Mesenchymal stem cell (in vitro differentiated cells and primary cell): ENCODE data around the gene KRT35.
A peak's percentile ranks its signal among the peaks of the same experiment; 100 is the strongest.

Experiments
- DNase-seq: peaks from one replicate; pipeline ENCODE4 v3.0.0-alpha.2; 2013
- H2AFZ ChIP-seq: one replicate; pipeline ENCODE4 v1.6.1; 2013; ENCODE audit warnings: low read depth, mild to moderate bottlenecking, control low read depth, inconsistent platforms, low read length, moderate library complexity
- H2AK5ac ChIP-seq: 2 replicates; pipeline ENCODE4 v1.6.1; 2013; ENCODE audit warnings: low read length, moderate library complexity, mild to moderate bottlenecking, inconsistent platforms; ENCODE audit not compliant: severe bottlenecking
- H2BK120ac ChIP-seq: one replicate; pipeline ENCODE4 v1.6.1; 2013; ENCODE audit warnings: low read depth, mild to moderate bottlenecking, inconsistent platforms, low read length, moderate library complexity
- H2BK12ac ChIP-seq, 2 experiments: one replicate each; pipeline ENCODE4 v1.6.1; 2013; ENCODE audit warnings: inconsistent platforms in 2 of 2, low read length in 2 of 2, mild to moderate bottlenecking in 2 of 2, moderate library complexity in 2 of 2, control low read depth in 1 of 2
- H2BK15ac ChIP-seq: one replicate; pipeline ENCODE4 v1.6.1; 2013; ENCODE audit warnings: mild to moderate bottlenecking, low read depth, inconsistent platforms; ENCODE audit not compliant: poor library complexity, severe bottlenecking
- H2BK5ac ChIP-seq: 2 replicates; pipeline ENCODE4 v1.6.1; 2013; ENCODE audit warnings: low read depth, mild to moderate bottlenecking, low read length, control low read depth, inconsistent platforms; ENCODE audit not compliant: poor library complexity, severe bottlenecking
- H3K14ac ChIP-seq, 2 experiments: one replicate each; pipeline ENCODE4 v1.6.1; 2013; ENCODE audit warnings: inconsistent platforms in 2 of 2, low read length in 2 of 2, control low read depth in 1 of 2, mild to moderate bottlenecking in 1 of 2, moderate library complexity in 1 of 2
- H3K18ac ChIP-seq, 2 experiments: one replicate each; pipeline ENCODE4 v1.6.1; 2013; ENCODE audit warnings: inconsistent platforms in 2 of 2, low read length in 2 of 2, control low read depth in 1 of 2, low read depth in 1 of 2, mild to moderate bottlenecking in 1 of 2
- H3K23ac ChIP-seq, 2 experiments: one replicate each; pipeline ENCODE4 v1.6.1; 2013; ENCODE audit warnings: inconsistent platforms in 2 of 2, low read length in 2 of 2, mild to moderate bottlenecking in 2 of 2, moderate library complexity in 2 of 2, control low read depth in 1 of 2
- H3K27ac ChIP-seq: 2 replicates; pipeline ENCODE4 v1.5.1; 2013; ENCODE audit warnings: mild to moderate bottlenecking, moderate library complexity, low read length, control low read depth, inconsistent platforms; ENCODE audit not compliant: poor library complexity, severe bottlenecking
- H3K27me3 ChIP-seq, 2 experiments: 2 replicates each; pipeline versions ENCODE4 v1.6.1 to v1.7.0; 2013; ENCODE audit warnings: low read length in 2 of 2, mild to moderate bottlenecking in 2 of 2, moderate library complexity in 2 of 2, control low read depth in 1 of 2, inconsistent platforms in 1 of 2; ENCODE audit not compliant: control insufficient read depth in 1 of 2, insufficient read depth in 1 of 2
- H3K36me3 ChIP-seq, 2 experiments: 2 replicates each; pipeline versions ENCODE4 v1.6.1 to v1.7.0; 2013; ENCODE audit warnings: low read length in 2 of 2, control low read depth in 1 of 2, inconsistent platforms in 1 of 2, low read depth in 1 of 2, mild to moderate bottlenecking in 1 of 2; ENCODE audit not compliant: insufficient read depth in 2 of 2, control insufficient read depth in 1 of 2
- H3K4ac ChIP-seq, 2 experiments: one replicate each; pipeline ENCODE4 v1.6.1; 2013; ENCODE audit warnings: inconsistent platforms in 2 of 2, low read length in 2 of 2, mild to moderate bottlenecking in 2 of 2, moderate library complexity in 2 of 2, control low read depth in 1 of 2, low read depth in 1 of 2
- H3K4me1 ChIP-seq: 2 replicates; pipeline ENCODE4 v1.6.1; 2013; ENCODE audit warnings: low read depth, low read length, control low read depth; ENCODE audit not compliant: control insufficient read depth, insufficient read depth
- H3K4me2 ChIP-seq: 2 replicates; pipeline ENCODE4 v1.6.1; 2013; ENCODE audit warnings: low read length, mild to moderate bottlenecking, inconsistent platforms; ENCODE audit not compliant: poor library complexity, severe bottlenecking
- H3K4me3 ChIP-seq, 2 experiments: 2 replicates each; pipeline versions ENCODE4 v1.5.1 to v1.7.0; 2013; ENCODE audit warnings: low read length in 2 of 2, mild to moderate bottlenecking in 2 of 2, control low read depth in 1 of 2, low read depth in 1 of 2; ENCODE audit not compliant: insufficient read depth in 1 of 2
- H3K79me1 ChIP-seq: replicated peaks from 2 replicates; pipeline ENCODE4 v1.6.1; 2013; ENCODE audit warnings: mild to moderate bottlenecking, control low read depth, low read length, inconsistent platforms; ENCODE audit not compliant: poor library complexity, severe bottlenecking
- H3K9ac ChIP-seq: 2 replicates; pipeline ENCODE4 v1.7.0; 2013; ENCODE audit warnings: mild to moderate bottlenecking, low read length, moderate library complexity
- H3K9me3 ChIP-seq: 2 replicates; pipeline ENCODE4 v1.7.0; 2013; ENCODE audit warnings: mild to moderate bottlenecking, low read length; ENCODE audit not compliant: control insufficient read depth
- H4K8ac ChIP-seq: one replicate; pipeline ENCODE4 v1.6.1; 2013; ENCODE audit warnings: inconsistent platforms, mild to moderate bottlenecking, low read length, moderate library complexity
- H4K91ac ChIP-seq: one replicate; pipeline ENCODE4 v1.6.1; 2013; ENCODE audit warnings: mild to moderate bottlenecking, low read length, inconsistent platforms
- WGBS: methylation state at CpG from one replicate; pipeline ENCODE4 v1.1.7; 2013; ENCODE audit warnings: mixed read lengths; 5-methylcytosine and 5-hydroxymethylcytosine counted together

Gene KRT35

DNA sequence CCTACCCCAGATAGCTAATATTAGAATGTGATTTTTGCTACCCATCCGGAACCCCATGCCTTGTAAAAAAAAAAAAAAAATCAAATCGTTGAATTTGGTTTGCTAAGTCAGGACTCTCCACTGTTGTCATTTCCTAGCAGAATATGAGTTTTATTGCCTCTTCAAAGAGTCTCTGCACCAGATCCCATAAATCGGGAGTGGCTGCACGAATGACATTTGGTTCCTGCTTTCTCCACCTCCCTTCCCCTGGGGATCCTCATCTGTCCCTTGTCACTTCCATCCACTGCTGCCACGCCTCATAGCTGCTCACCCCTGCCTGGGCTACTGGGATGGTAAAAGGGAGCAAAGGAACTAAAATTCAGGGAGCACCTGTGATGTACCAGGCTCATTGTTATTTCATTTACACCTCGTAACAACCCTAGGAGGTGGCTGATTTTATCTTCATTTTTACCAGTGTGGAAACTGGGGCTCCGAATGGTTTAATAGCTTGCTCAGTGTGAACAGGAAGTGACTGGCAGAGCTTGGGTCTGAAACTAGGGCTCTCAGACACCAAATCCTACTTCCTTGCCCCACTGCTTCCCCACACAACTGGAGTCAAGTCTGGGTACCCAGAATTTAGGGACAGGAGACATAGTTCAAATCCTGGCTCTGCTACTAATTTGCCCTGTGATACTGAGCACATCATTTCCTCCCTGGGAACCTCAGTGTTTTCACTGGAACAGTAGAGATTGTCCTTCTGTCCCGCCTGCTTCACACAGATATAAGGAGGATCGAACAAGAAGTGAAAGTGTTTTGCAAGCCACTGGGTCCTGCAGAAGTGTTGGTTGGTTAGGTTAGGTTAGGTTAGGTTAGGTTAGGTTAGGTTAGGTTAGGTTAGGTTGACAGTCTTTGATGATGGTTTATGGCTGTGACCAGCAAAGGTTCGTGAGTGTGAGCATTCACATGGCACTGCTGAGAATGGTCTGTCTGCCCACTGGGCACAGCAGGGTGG is 9.3 kb upstream of the KRT35 start:
- Histone ChIP-seq H4K91ac (peak overlapping the region; percentile 18), H3K9ac (no peak overlapping the region), H2BK120ac (no peak overlapping the region), H2AFZ (no peak overlapping the region), H3K4ac (no peak overlapping the region), H2BK12ac (peak overlapping the region; percentile 14 to 87), H3K4me2 (no peak overlapping the region), H3K23ac (no peak overlapping the region), H3K27ac (no peak overlapping the region), H3K14ac (no peak overlapping the region), H2BK5ac (no peak overlapping the region), H3K4me3 (no peak overlapping the region), H2AK5ac (no peak overlapping the region), H3K18ac (peak overlapping the region in 1 of 2 experiments; percentile 18), H3K27me3 (peaks cover 0 to 15% of the 10 kb centered on the region in 2 experiments), H3K36me3 (no peaks in the 10 kb centered on the region), H3K9me3 (no peaks in the 10 kb centered on the region), H4K8ac (no peak overlapping the region), H2BK15ac (no peak overlapping the region), H3K4me1 (peaks cover 14% of the 10 kb centered on the region), H3K79me1 (no peaks in the 10 kb centered on the region)
- DNase-seq = no peak
- 77% methylated on average over 10 of the region's 10 CpGs for whole genome bisulfite sequencing

DNA sequence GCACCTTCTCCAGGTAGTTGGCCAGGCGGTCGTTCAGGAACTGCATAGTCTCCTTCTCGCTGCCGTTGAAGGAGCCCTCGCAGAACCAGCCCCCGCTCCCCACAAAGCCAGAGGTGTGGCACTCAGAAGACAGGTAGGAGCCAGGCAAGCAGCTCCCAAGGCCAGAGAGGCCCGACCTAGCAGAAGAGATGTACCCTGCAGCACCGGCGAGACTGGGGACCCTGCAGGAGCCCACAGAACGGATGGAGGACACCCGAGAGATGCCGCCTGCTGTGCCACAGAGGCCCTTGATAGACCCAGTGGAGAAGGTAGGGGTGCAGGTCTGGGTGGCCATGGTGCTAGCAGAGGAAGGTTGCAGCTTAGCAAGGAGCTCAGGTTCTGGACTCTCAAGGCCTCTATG is 8.6 kb upstream of the KRT35 start, which contains the start of gene KRT36:
Gene KRT36, minus strand, starts transcription at position 380 of the 400 bp plus-strand sequence. Its CDS starts 46 bp downstream, at position 334.
- H3K79me1 ChIP-seq = no peaks in the 10 kb centered on the region
- no peak within 1 kb of the TSS for H3K4me2 ChIP-seq
- H3K9ac ChIP-seq = no peak within 1 kb of the TSS
- H3K27ac ChIP-seq = no peak within 1 kb of the TSS
- no peak within 1 kb of the TSS for H3K4ac ChIP-seq
- no peak within 1 kb of the TSS for H3K14ac ChIP-seq
- no peak within 1 kb of the TSS for H3K23ac ChIP-seq
- H3K9me3 ChIP-seq = no peaks in the 10 kb centered on the region
- H4K91ac ChIP-seq = peak within 1 kb of the TSS; percentile 18
- peaks cover 11% of the 10 kb centered on the region for H3K4me1 ChIP-seq
- DNase-seq = no peak
- no peak within 1 kb of the TSS for H2BK120ac ChIP-seq
- peak within 1 kb of the TSS; percentile 54 for H2BK15ac ChIP-seq
- H4K8ac ChIP-seq = no peak within 1 kb of the TSS
- H3K18ac ChIP-seq = peak within 1 kb of the TSS in 1 of 2 experiments; percentile 18
- H2BK5ac ChIP-seq = no peak within 1 kb of the TSS
- no peaks in the 10 kb centered on the region for H3K36me3 ChIP-seq
- 95% methylated on average over 12 of the region's 12 CpGs for WGBS
- H2AK5ac ChIP-seq = no peak within 1 kb of the TSS
- peaks cover 0 to 16% of the 10 kb centered on the region in 2 experiments for H3K27me3 ChIP-seq
- no peak within 1 kb of the TSS for H2AFZ ChIP-seq
- peak within 1 kb of the TSS; percentile 14 to 87 for H2BK12ac ChIP-seq
- no peak within 1 kb of the TSS for H3K4me3 ChIP-seq

- H3K4me2 ChIP-seq = no peak overlapping the region
- no peak overlapping the region for H4K91ac ChIP-seq
- H3K36me3 ChIP-seq = no peaks in the 10 kb centered on the region
- H2BK5ac ChIP-seq = no peak overlapping the region
- no peak overlapping the region for H3K9ac ChIP-seq
- peak overlapping the region in 1 of 2 experiments; percentile 28 for H3K18ac ChIP-seq
- no peak overlapping the region for H3K27ac ChIP-seq
- H2BK15ac ChIP-seq = no peak overlapping the region
- H2BK120ac ChIP-seq = no peak overlapping the region
- H2AK5ac ChIP-seq = no peak overlapping the region
- H2AFZ ChIP-seq = no peak overlapping the region
- H3K14ac ChIP-seq = no peak overlapping the region
- H3K23ac ChIP-seq = no peak overlapping the region
- WGBS = 71% methylated on average over 29 of the region's 29 CpGs
- H3K9me3 ChIP-seq = no peaks in the 10 kb centered on the region
- no peak for DNase-seq
- no peak overlapping the region for H3K4ac ChIP-seq
- peak overlapping the region in 1 of 2 experiments; percentile 33 for H2BK12ac ChIP-seq
- H3K27me3 ChIP-seq = peaks cover 0 to 34% of the 10 kb centered on the region in 2 experiments
- H4K8ac ChIP-seq = no peak overlapping the region
- no peak overlapping the region for H3K4me3 ChIP-seq
- no peaks in the 10 kb centered on the region for H3K79me1 ChIP-seq
- H3K4me1 ChIP-seq = peaks cover 2% of the 10 kb centered on the region
Measured at GRCh38 chr17:41486809-41487530, 6.0 kb upstream of the KRT35 start.

- WGBS = 93% methylated on average over 13 of the region's 13 CpGs
- H4K91ac ChIP-seq = no peak overlapping the region
- H3K9me3 ChIP-seq = no peaks in the 10 kb centered on the region
- no peak overlapping the region for H4K8ac ChIP-seq
- H2BK120ac ChIP-seq = no peak overlapping the region
- no peak overlapping the region for H2BK5ac ChIP-seq
- no peak overlapping the region for H3K18ac ChIP-seq
- peaks cover 2% of the 10 kb centered on the region for H3K4me1 ChIP-seq
- no peak overlapping the region for H2AK5ac ChIP-seq
- H3K4me2 ChIP-seq = no peak overlapping the region
- H2BK15ac ChIP-seq = no peak overlapping the region
- H3K79me1 ChIP-seq = no peaks in the 10 kb centered on the region
- H3K9ac ChIP-seq = no peak overlapping the region
- no peak overlapping the region for H3K14ac ChIP-seq
- no peak for DNase-seq
- H3K27ac ChIP-seq = no peak overlapping the region
- H2AFZ ChIP-seq = no peak overlapping the region
- no peak overlapping the region for H3K4me3 ChIP-seq
- H3K4ac ChIP-seq = no peak overlapping the region
- H2BK12ac ChIP-seq = no peak overlapping the region
- H3K27me3 ChIP-seq = peaks cover 0 to 38% of the 10 kb centered on the region in 2 experiments
- H3K23ac ChIP-seq = no peak overlapping the region
- H3K36me3 ChIP-seq = no peaks in the 10 kb centered on the region
Measured at GRCh38 chr17:41486316-41486715, 5.4 kb upstream of the KRT35 start.
